GM19463 (cell line): ENCODE data around the gene REELD1.

Source experiments
- ATAC-seq: cut with Tn5 transposase; IDR thresholded peaks from one replicate; pipeline ENCODE4 v1.9.1; 2021; ENCODE audit warnings: mild to moderate bottlenecking, moderate library complexity; ENCODE audit not compliant: unreplicated experiment

REELD1 gene

DNA sequence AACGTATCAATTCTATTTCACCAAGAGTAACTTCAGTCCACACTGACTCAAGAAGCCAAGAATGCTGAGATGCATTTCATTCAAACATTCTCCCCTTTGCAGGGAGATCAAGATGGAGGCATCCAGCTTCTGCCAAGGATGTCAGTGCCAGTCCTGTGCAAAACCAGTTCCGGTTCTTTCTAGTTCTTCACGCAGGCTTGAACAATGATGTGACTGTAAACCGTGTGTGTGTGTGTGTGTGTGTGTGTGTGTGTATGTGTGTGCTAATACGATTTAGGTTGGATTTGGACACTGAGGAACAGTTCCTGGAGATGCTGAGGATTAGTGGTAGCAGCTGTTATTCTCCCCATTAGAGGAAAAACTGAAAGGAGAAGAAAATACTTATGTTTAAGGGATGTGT is at the start of gene REELD1:
Gene REELD1 (plus strand): TSS at position 301 of the 400 bp plus-strand sequence. CDS start 2,415 bp downstream, outside the sequence.
- ATAC-seq, result no peak

DNA sequence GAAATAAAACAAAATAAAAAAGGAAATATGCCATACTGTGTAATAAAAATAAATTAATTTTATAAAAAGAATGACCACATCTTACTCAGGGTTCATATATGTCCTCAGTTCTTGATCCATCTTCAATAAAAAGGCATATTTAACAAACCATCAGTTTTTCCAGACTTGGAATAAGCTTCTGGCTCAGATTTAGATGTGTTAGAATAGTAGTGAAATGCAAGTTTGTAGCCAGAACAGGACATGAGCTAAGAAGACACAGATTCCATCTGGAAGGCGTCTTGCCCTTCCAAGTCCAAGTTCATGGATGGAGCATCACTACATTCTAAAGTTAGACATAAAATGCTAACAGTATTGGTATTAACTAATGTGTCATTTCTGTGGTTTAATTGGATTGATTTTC is 49.1 kb upstream of the REELD1 start:
- no peak for ATAC-seq

DNA sequence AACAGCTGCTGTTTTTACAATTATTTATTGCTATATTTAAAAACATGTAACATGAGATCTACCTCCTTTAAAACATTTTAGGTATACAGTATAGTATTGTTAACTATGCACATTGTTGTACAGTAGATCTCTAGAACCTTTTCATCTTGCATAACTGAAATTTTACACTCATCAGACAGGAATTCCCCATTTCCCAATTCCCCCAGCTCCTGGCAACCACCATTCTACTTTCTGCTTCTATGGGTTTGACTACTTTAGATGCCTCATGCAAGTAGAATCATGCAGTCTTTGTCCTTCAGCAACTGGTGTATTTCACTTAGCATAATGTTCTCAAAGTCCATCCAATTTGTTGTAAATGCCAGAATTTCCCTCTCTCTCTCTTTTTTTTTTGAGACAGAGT is 48.5 kb upstream of the REELD1 start:
- ATAC-seq, result no peak

DNA sequence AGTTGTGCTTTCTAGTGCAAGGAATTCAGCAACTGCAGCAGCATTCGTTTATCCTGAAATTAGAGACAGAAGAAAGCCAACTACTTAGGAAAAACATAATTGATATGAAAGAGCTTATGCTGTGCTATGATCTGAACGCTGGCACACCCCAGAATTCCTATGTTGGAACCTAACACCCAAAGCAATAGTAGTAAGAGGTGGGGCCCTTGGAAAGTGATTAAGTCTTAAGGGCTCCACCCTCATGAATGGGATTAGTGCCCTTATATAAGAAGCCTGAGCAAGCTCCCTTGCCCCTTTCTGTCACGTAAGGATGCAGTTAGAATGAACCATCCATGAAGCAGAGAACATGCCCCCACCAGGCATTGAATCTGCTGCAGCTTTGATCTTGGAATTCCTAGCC is 44.2 kb upstream of the REELD1 start:
- no peak for ATAC-seq

DNA sequence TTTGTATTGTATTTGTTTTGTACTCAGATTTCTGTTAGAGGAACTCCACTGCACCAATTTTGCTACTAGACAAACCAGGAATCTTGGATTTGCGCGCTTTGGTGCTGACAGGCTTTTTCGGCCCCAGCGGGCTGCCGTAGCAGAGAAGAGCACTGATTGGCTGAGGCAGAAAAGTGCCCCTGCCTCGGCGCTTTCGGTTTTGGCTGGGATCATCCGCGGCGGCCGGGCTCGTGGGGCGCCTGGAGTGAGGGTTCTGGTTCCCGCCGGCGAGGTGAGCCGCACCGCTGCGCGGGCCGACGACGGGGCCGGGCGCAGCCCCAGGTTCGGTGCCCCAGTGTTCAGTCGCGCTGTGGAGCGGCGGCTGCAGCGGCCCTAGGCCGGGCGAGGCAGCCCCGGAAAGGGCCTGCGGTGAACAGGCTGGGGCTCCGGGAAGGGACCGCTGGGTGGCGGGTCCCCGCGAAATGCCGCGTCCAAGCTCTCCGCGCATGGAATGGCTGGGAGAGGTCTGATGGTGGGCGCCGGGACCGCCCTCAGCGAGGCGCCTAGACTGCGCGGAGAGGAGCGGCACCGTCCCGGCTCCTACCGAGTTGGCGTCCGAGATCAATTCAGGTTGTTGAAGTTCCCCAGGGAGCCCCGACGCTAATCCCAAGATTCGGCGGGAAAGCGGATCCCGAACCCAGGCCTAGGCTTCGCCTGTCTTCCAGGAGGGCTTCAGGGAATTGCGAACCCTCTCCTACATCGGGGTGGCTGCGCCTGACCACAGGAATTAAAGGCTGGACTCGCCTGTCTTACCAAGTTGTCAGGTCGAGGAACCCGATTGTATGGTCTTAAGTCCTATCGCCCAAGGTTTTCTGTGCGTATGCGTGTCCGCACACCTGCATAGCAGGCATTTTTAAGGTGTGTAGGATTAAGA is 38.5 kb upstream of the REELD1 start, which contains the start of gene LSM6:
Gene LSM6 (plus strand): TSS at position 178 of the 913 bp plus-strand sequence. CDS start 7,204 bp downstream, outside the sequence.
- peak; percentile 93 for ATAC-seq

DNA sequence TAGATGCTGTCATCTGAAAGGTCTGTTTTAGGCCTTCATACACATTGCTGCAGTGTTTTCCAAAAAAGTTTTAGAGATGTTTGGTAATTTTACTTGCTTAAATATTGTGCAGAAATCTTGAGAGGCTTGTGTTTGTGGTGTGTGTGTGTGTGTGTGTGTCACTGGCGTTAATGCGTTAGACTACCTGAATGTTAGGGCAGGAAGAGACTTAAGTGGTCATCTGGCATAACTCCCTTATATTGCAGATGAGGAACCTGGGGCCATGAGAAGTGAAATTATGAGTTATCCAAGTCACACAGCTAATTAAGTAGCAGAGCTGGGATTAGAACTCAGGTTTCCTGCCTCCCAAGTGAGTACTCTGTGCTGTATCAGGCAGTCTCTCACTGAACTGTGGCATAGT is 37.4 kb upstream of the REELD1 start:
- ATAC-seq, result no peak

DNA sequence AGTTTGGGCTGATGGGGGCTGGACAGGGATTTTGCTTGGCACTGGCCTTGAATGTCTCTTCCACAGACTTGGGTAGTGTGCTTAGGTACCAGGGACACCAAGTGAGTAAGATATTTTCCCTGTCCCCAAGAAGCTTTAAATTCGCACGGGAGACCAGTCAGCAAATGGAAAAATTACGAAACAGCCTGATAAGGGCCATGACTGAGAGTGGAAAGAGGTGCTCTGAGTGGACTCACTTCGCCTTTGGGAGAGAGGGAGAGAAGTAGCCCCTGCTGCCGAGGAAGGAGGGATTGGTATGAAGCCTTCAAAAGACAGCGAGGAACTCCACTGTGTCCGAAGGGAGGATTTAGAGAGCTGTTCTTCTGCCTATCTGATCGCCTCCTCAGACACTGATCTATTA is 36.2 kb upstream of the REELD1 start:
- ATAC-seq, result no peak

DNA sequence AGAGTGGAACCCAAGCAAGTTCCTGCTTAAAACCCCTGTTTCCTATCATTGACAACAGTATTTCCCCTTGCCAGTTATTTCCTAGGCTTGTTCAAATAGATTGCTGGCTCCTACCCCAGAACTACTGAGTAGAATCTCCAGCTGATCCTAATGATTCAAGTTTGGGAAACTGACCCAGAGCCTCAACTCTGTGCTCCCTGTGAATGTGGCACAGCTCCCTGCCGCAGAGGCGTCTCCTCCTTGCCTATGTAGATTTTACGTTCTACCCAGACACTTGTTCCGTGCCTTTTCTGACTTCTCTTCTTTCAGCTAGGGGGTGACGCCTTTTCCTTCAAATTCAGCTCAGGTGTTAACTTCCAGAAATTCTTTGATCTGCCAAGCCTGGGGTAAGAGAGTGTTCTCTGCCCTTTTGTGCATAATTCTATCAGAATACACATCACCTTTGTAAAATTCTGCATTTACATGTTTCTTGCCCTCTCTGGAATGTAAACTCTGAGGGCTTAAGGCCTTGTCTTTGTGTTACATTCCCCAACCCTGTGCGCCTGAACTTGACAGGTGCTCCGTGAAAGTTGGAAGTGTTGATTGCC is 34.5 kb upstream of the REELD1 start:
- no peak for ATAC-seq

DNA sequence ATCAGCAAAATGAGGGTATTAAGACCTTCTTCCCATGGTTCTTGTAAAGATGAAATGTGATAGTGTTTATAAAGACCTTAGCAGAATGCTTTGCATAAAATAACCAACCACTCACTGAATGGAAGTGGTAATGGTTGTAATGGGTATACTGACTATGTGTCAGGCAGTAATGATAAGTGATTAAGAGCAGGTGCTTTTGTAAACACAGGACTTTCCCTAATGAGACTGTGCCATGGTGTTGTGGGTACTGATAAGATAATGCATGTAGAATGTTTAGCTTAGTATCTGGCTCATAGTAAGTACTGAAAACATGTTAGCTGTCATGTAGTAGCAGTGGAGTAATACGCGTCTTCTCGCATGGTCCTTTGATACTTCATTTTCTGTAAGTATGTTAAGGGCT is 31.9 kb upstream of the REELD1 start:
- ATAC-seq, result peak; percentile 38

DNA sequence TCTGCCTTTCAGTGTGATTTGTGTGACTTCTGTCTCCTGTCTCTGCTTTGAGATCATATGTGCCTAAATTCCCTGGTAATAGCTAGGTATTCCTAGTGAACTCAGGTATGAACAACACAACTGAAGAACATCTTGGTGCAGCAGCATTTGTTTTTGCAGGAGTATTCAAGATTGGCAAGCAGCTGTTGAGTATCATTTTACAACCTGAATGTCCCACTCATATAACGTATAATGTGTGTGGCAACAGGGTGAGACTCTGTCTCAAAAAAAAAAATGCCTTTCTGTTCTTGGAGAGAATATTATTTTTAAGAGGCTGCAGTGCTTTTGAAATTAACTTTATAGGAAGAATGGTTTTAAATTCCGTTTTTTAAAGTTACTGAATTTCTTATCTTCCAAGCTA is 31.1 kb upstream of the REELD1 start:
- no peak for ATAC-seq

DNA sequence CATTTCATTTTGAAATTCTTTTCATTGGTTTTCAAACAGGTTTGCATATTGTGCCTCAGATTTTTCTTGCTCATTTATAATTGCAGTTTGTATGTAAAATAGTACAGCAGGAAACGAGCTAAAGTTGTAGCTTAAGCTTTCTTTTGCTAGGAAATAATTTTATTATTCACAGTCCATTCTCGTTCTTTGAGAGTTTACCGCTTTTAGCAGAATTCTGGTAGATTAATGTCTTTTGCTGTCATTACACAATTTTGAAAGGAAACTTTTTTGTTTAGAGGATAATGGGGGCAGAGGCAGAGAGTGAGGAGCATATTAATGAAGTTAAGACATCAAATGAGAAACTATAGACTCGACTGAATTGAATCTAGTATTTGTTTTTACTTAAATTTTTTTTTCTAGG is 28.3 kb upstream of the REELD1 start:
- no peak for ATAC-seq

DNA sequence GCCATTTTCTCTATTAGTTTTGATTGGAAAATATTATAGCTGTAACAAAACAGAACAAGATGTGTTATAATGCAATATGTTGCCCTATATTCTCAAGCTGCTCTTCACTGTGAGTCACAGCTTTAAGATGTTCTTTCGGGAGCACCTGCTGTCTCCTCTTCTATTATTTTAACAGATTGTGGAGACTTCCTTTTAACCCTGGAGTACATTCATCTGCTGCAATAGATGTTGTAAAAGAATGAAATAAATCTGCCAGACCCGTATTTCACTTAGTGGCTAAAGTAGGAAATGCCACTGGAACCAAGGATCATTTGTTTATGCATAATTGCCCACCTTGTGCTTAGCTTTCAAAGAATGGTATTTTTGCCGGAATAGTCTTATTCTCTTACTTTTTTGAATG is 27.7 kb upstream of the REELD1 start:
- no peak for ATAC-seq

DNA sequence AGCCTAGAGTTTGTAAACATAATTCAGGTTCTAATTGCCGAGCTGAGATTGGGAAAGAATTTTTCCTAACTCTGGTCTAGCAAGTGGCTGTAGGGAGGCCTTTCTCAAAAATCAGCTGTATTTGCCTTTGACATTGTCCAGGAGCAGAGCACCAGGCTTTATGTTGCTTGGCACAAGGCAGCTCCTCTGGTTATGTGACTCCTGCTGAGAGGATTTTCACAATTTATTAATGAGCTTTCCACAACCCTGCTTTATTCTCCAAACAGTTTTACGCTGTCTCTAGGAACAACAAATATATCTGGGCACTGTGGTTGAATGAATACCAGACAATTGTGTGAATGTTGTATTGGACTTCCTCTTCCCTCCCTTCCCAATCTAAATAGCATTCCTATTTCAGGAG is 23.9 kb upstream of the REELD1 start:
- no peak for ATAC-seq

DNA sequence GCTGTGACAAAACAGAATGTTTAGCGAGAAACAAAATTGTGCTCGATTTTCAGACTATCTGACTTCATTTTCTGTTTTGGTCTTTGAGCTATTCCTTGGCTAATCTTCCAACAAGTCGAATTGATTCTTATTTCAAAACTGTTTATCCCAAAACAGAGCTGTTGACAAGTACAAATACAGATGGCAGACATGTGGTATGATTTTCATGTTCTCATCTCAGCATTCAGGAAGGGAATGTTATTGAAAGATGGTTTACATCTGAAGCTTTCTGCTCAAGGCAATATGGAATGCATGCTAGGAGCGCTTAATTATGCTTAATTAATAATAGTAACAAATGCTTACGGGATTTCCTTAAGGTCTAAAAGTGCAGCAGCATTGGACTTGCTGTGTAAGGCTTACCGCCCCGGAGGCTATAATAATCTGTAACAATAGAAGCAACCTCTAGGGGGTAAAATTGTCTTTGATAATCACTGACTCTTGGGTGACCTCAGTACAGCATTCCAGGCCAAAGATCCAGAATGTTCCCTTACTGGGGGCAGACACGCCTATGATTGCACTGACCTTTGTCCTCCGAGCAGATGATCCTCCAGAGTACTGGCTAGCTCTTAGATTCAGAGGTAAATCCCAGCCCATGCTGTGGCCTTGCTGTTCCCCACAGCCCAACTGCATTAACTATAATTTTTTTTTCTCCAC is 22.4 kb upstream of the REELD1 start:
- ATAC-seq, result no peak

DNA sequence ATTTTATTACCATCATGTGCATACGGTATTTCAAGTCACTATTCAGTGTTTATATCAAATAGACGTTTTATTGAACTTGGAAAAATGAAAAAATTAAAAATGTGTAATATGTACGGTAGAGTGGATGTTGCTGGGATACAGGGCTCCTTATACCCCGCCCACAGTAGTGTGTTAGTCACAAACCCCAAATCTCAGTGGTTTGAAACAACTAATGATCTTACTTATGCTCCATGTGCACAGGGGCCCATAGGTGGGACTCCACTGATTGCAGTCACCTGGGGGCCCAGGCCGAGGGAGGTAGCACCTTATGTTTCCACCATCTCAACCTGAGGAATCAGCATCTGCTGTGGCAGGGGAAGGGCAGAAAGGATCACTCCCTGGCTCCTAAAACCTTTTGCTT is 20.7 kb upstream of the REELD1 start:
- no peak for ATAC-seq

DNA sequence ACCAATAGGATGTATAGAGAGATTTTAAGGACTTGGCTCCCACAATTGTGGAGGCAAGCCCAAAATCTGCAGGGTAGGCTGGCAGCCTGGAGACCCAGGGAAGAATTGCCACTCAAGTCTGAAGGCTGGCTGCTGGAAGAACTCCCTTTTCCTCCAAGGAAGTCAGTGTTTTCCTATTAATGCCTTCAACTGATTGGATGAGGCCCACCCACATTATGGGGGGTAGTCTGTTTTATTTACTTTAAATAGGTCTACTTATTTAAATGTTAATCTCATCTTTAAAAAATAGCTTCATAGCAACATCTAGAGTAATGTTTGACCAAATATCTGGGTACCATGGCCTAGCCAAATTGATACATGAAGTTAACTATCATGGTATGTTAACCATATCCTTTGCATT is 20.1 kb upstream of the REELD1 start:
- no peak for ATAC-seq

DNA sequence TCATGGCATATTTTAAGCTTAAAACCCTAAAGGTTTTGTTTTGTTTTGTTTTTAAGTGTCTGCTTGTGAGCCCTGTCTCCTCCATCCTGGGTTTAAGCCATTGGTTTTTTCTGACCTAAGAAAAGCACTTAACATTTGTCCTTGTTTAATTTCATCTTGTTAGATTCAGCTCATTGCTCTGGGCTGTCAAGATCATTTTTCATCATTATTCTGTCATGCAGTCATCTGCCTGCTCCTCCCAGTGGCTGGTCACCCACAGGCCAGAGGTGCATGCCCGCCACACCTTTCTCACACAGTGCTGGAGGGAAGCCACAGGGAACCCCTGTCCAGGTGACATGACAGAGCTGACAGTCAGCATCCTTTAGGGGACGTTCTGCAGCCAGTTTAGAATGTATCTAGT is 11.7 kb upstream of the REELD1 start:
- ATAC-seq, result no peak

DNA sequence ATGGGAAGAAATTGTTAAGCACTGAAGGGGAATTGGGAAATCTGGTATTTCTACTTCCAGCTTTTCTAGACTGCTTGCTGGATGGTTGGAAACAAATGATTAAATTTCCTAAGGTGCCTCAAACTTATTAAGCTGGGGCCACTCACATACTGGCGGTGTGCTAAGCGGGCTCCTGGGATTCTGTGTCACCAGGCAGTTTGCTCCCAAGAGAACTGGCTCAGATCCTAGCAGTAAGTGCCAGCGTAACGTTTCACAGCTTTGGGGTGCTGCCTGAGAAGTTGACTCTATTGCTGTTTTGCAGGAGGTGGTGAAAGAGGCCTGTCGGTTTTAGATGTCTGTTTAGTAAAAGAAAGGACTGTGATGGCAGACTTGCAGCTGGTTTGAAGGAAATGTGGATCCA is 6.9 kb upstream of the REELD1 start:
- no peak for ATAC-seq

DNA sequence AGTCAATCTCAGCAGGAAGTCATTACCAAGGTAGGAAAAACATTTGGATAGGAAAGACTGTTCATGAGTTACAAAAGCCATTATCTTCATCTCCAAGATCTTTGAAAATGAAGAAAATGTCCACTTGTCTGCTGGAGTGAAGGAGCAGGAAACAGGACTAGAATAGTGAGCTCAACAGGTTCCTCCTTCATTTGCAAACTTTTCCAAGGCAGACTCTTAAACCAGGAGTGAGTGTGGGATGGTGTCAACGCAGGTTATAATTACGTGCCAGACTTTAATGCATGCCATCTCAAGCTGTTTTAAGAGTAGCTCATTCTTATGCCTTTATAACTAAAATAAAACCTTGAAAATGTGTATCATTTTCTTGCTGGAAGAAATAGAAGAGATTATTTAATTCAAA is 3.4 kb upstream of the REELD1 start:
- no peak for ATAC-seq

DNA sequence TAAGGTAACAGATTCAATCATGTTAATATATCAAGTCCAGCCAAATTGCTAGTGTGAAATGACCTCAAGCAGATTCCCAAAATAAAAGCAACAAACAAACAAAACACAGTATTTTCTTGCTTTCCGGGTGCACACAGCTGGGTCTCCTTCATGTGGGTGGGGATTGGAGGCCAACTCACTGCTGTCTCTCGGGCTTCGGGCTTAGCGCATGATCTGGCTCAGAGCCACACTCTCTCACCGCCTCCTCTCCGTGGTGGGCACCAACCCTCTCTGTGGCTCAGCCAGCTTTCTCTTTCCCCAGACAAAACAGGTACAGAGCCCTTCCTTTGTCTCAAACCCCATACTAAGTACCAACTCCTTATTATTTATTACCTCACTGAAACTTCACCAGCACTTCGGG is 2.9 kb upstream of the REELD1 start:
- no peak for ATAC-seq

DNA sequence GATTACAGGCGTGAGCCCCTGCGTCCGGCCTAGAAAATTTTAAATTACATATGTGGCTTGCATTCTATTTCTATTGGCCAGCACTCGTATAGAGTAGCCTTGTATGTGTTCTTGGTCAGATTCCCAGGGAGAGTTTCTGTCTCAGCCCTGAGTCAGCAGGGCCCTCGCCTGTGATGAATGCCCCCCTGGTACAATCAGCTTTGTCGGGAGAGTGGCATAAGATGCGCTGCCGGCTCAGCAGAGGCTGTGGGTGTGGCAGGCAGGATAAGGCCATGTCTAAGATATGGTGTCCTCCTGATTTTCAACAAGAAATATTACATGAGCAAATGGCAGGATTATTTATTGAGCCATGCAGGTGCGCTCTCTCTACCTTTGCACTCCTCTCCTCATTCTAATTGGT is 1.6 kb upstream of the REELD1 start:
- no peak for ATAC-seq

DNA sequence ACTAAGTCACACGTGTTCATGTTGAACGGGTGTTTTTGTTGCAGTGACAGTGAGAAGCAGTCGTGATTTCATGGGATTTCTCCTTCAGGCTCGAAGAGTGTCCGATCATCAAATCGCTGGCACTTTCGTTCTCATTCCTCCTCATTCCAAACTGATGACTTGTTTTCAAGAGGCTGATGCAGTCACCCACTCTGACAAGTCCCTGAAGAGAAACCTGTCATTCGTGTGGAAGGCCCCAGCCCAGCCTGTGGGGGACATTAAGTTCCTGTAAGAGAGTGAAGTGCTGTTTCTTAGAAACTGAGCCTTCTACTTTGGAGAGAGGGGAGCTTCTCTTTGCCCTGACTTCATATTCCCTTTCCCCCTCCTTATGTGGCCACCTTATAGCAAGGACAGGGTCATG is 8.0 kb downstream of the REELD1 start:
- no peak for ATAC-seq
